ENCODE measurements around the gene SART1. TPM values are rescaled to one million over a fixed set of nuclear protein-coding genes. Genes with fewer than 3 reads are reported as not detected.

Gene SART1
- polyA plus RNA-seq, 1 donor from 2014 or later: 34.9 TPM

DNA sequence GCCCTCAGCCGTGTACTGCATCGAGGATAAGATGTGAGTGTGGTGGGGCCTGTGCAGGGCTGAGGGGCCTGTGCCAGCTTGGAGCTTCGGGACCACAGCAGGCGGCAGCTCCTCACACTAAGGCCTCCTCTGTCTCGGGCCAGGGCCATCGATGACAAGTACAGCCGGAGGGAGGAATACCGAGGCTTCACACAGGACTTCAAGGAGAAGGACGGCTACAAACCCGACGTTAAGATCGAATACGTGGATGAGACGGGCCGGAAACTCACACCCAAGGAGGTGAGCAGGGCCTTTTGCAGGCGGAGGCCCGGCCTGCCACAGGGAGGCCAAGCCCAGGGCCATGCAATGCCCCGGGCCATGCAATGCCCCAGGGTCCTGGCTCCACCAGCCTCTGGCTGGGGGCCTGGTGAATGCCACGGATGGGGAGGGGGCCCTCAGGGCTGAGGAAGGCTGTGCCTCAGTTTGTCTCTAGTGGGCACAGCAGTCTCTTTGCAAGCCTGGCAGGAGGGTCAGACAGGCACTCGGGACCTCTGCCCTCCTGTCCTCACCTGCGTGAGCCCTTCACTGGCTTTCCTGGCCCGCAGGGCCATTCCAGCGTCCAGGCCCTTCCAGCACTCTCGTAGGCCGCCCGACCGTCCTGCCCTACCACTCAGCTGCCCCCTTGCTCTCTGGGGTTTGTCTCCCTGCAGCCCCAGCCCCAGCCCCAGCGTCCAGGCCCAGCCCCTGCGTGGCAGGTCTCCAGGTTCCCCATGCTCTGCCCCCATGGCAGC is 16.3 kb downstream of the SART1 start:
- Histone ChIP-seq H3K4me3 (ENCODE audit: low read length) (no peak overlapping the region), H4K20me1 (ENCODE audit: insufficient read depth) (no peaks in the 10 kb centered on the region), H3K9me3 (ENCODE audit: low read length) (no peaks in the 10 kb centered on the region), H3F3A (ENCODE audit: insufficient read depth, low read length, poor library complexity, severe bottlenecking) (no peaks in the 10 kb centered on the region), H3K9me2 (ENCODE audit: insufficient read depth, low read length) (no peaks in the 10 kb centered on the region), H3K79me2 (replicated peaks; ENCODE audit: insufficient read depth, low read length) (no peaks in the 10 kb centered on the region), H3K27me3 (ENCODE audit: insufficient read depth, low read depth, low read length) (no peaks in the 10 kb centered on the region), H3K36me3 (ENCODE audit: insufficient read depth, low read length) (no peaks in the 10 kb centered on the region), H3K27ac (ENCODE audit: low read length) (no peak overlapping the region), H3K4me2 (ENCODE audit: low read length) (no peak overlapping the region), H3K9ac (ENCODE audit: low read length) (no peak overlapping the region), H2AFZ (ENCODE audit: low read depth, low read length) (no peak overlapping the region)
- TF ChIP-seq TAF1 (IDR thresholded peaks at IDR 0.05; ENCODE audit: low read depth) (no peak), MXI1 (conservative IDR thresholded peaks at IDR 0.05; ENCODE audit: poor library complexity, severe bottlenecking) (no peak), EZH2 (IDR thresholded peaks at IDR 0.05; ENCODE audit: borderline replicate concordance, insufficient read depth, low read length, poor library complexity, severe bottlenecking) (no peak), SMC3 (conservative IDR thresholded peaks at IDR 0.05; ENCODE audit: poor library complexity) (no peak), CTCF (IDR thresholded peaks at IDR 0.05; ENCODE audit: poor library complexity, severe bottlenecking) (no peak), RAD21 (conservative IDR thresholded peaks at IDR 0.05) (no peak), POLR2AphosphoS5 (IDR thresholded peaks at IDR 0.05) (no peak), EP300 (conservative IDR thresholded peaks at IDR 0.05; ENCODE audit: poor library complexity, severe bottlenecking) (no peak)
- TF ChIP-seq, protein P1, sequence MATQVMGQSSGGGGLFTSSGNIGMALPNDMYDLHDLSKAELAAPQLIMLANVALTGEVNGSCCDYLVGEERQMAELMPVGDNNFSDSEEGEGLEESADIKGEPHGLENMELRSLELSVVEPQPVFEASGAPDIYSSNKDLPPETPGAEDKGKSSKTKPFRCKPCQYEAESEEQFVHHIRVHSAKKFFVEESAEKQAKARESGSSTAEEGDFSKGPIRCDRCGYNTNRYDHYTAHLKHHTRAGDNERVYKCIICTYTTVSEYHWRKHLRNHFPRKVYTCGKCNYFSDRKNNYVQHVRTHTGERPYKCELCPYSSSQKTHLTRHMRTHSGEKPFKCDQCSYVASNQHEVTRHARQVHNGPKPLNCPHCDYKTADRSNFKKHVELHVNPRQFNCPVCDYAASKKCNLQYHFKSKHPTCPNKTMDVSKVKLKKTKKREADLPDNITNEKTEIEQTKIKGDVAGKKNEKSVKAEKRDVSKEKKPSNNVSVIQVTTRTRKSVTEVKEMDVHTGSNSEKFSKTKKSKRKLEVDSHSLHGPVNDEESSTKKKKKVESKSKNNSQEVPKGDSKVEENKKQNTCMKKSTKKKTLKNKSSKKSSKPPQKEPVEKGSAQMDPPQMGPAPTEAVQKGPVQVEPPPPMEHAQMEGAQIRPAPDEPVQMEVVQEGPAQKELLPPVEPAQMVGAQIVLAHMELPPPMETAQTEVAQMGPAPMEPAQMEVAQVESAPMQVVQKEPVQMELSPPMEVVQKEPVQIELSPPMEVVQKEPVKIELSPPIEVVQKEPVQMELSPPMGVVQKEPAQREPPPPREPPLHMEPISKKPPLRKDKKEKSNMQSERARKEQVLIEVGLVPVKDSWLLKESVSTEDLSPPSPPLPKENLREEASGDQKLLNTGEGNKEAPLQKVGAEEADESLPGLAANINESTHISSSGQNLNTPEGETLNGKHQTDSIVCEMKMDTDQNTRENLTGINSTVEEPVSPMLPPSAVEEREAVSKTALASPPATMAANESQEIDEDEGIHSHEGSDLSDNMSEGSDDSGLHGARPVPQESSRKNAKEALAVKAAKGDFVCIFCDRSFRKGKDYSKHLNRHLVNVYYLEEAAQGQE (IDR thresholded peaks at IDR 0.05; ENCODE audit: borderline replicate concordance): no peak

- H4K20me1 ChIP-seq (ENCODE audit: insufficient read depth): no peaks in the 10 kb centered on the region
- no peak for TF ChIP-seq RAD21 (conservative IDR thresholded peaks at IDR 0.05)
- TF ChIP-seq MXI1 (conservative IDR thresholded peaks at IDR 0.05; ENCODE audit: poor library complexity, severe bottlenecking): no peak
- no peak for TF ChIP-seq POLR2AphosphoS5 (IDR thresholded peaks at IDR 0.05)
- no peak for TF ChIP-seq EZH2 (IDR thresholded peaks at IDR 0.05; ENCODE audit: borderline replicate concordance, insufficient read depth, low read length, poor library complexity, severe bottlenecking)
- TF ChIP-seq CTCF (IDR thresholded peaks at IDR 0.05; ENCODE audit: poor library complexity, severe bottlenecking): no peak
- no peak for TF ChIP-seq TAF1 (IDR thresholded peaks at IDR 0.05; ENCODE audit: low read depth)
- TF ChIP-seq, protein P1 (IDR thresholded peaks at IDR 0.05; ENCODE audit: borderline replicate concordance): no peak
- no peak for TF ChIP-seq EP300 (conservative IDR thresholded peaks at IDR 0.05; ENCODE audit: poor library complexity, severe bottlenecking)
- no peak for TF ChIP-seq SMC3 (conservative IDR thresholded peaks at IDR 0.05; ENCODE audit: poor library complexity)
Observed at GRCh38 chr11:65978391-65979238, 17.1 kb downstream of the SART1 start.

More at GRCh38 chr11:65978391-65979238, 17.1 kb downstream of the SART1 start:
- H3K36me3 ChIP-seq (ENCODE audit: insufficient read depth, low read length): no peaks in the 10 kb centered on the region
- H2AFZ ChIP-seq (ENCODE audit: low read depth, low read length): no peak overlapping the region
- H3K9ac ChIP-seq (ENCODE audit: low read length): no peak overlapping the region
- H3K4me2 ChIP-seq (ENCODE audit: low read length): no peak overlapping the region
- no peaks in the 10 kb centered on the region for H3F3A ChIP-seq (ENCODE audit: insufficient read depth, low read length, poor library complexity, severe bottlenecking)
- no peak overlapping the region for H3K27ac ChIP-seq (ENCODE audit: low read length)
- H3K4me3 ChIP-seq (ENCODE audit: low read length): no peak overlapping the region
- no peaks in the 10 kb centered on the region for H3K9me3 ChIP-seq (ENCODE audit: low read length)
- no peaks in the 10 kb centered on the region for H3K9me2 ChIP-seq (ENCODE audit: insufficient read depth, low read length)
- no peaks in the 10 kb centered on the region for H3K27me3 ChIP-seq (ENCODE audit: insufficient read depth, low read depth, low read length)
- H3K79me2 ChIP-seq (replicated peaks; ENCODE audit: insufficient read depth, low read length): no peaks in the 10 kb centered on the region
